OCI-LY3 (cell line): ENCODE results near the gene APIP.

Experiments
- CTCF ChIP-seq: fragments of 200-600, 300-600 bp; sonication (generic); IDR thresholded peaks from 2 replicates; pipeline ENCODE4 v1.5.1; 2014; ENCODE audit warnings: antibody characterized with exemption, low read length, low read depth
- EZH2phosphoT487 ChIP-seq: fragments of 200-600 bp; shearing (Covaris generic); IDR thresholded peaks from 2 replicates; pipeline ENCODE4 v1.6.1; 2018; ENCODE audit warnings: antibody characterized with exemption, mixed run types, low read depth

- TF ChIP-seq CTCF (no peak), EZH2phosphoT487 (no peak)
These were observed 56.7 kb downstream of the APIP start for GRCh38 chr11:34859496-34859895.
